ENCODE measurements around the gene TDRD9.

GRCh38 chr14:104085032-104085888 is 157.0 kb downstream of the TDRD9 start, which contains the start of gene ASPG:
- TF ChIP-seq CTCF (IDR thresholded peaks at IDR 0.05; ENCODE audit: low read length) (no peak), EZH2 (IDR thresholded peaks at IDR 0.05; ENCODE audit: borderline replicate concordance, low read length) (no peak)
